HCT116 (cell line): ENCODE data around the gene EVL. TPM values are rescaled to one million over a fixed set of nuclear protein-coding genes. Genes with fewer than 3 reads are reported as not detected.

ENCODE experiments used
- ATAC-seq: fragments of 200-7000 bp; cut with Tn5 transposase; 2 replicates; pipeline ENCODE4 v1.9.1; 2020; ENCODE audit warnings: mild to moderate bottlenecking, moderate library complexity
- BruUV-seq: library from RNA; stranded (reverse); fragments of 400-500 nt; replicated peaks from 2 replicates; lab custom pipeline; 2021; lab: Mats Ljungman, UMichigan
- CTCF ChIA-PET: fragments of 300-600 bp; sonication (Branson Sonifier 250); formaldehyde crosslinking; loops from one replicate; lab custom pipeline; 2021; ENCODE audit warnings: antibody characterized with exemption; lab: Charles Lee
- POLR2A ChIA-PET: fragments of 300-600, 350-600 bp; sonication (Branson Sonifier 250); formaldehyde crosslinking; loops from one replicate; lab custom pipeline; 2021; ENCODE audit warnings: antibody characterized with exemption; lab: Charles Lee
- RAD21 ChIA-PET, 2 experiments: fragments of 300-600 bp; sonication (Branson Sonifier 250); formaldehyde crosslinking; loops; one replicate each; lab custom pipeline; 2023; ENCODE audit warnings: low total read pairs in 2 of 2; ENCODE audit not compliant: uncharacterized antibody in 2 of 2, unreplicated experiment in 2 of 2, low non-redundant PET in 1 of 2; lab: Charles Lee
- DNase-seq: peaks from one replicate; pipeline ENCODE4 v3.0.0-alpha.2; 2010; ENCODE audit warnings: low read depth, low spot score
- H2AFZ ChIP-seq: fragments of 200-600 bp; shearing (Covaris generic), sonication (generic); 2 replicates; pipeline ENCODE4 v1.6.1; 2017; ENCODE audit warnings: low read depth, mixed run types, mixed read lengths, antibody characterized with exemption, low read length; ENCODE audit not compliant: poor library complexity, severe bottlenecking
- H3K27ac ChIP-seq: 2 replicates; pipeline ENCODE4 v1.5.1; 2012; ENCODE audit warnings: low read depth, low read length
- H3K27me3 ChIP-seq: fragments of 200-600 bp; sonication (generic); 2 replicates; pipeline ENCODE4 v1.6.1; 2016; ENCODE audit warnings: mixed run types, low read length, mixed read lengths; ENCODE audit not compliant: insufficient read depth
- H3K36me3 ChIP-seq, 2 experiments: fragments of 200-500 bp in 1 of 2; fragments of 200-600 bp in 1 of 2; sonication (Bioruptor generic) in 1 of 2; sonication (generic) in 1 of 2; 2 replicates each; pipeline versions ENCODE4 v1.5.1 to v1.6.1; 2014 to 2016; ENCODE audit warnings: low read length in 2 of 2, inconsistent platforms in 1 of 2, mixed read lengths in 1 of 2, mixed run types in 1 of 2; ENCODE audit not compliant: insufficient read depth in 2 of 2, control insufficient read depth in 1 of 2
- H3K4me1 ChIP-seq, 2 experiments: fragments of 200-600 bp in 1 of 2; sonication (generic) in 1 of 2; 2 replicates each; pipeline versions ENCODE4 v1.5.1 to v1.6.1; 2012 to 2017; ENCODE audit warnings: low read length in 2 of 2, inconsistent platforms in 1 of 2, mild to moderate bottlenecking in 1 of 2, mixed read lengths in 1 of 2, mixed run types in 1 of 2, moderate library complexity in 1 of 2; ENCODE audit not compliant: insufficient read depth in 2 of 2, control insufficient read depth in 1 of 2
- H3K4me2 ChIP-seq: fragments of 200-600 bp; sonication (generic); 2 replicates; pipeline ENCODE4 v1.6.1; 2017; ENCODE audit warnings: mixed run types, low read length, mixed read lengths
- H3K4me3 ChIP-seq, 2 experiments: fragments of 200-600 bp in 1 of 2; sonication (generic) in 1 of 2; replicated peaks in 1 of 2; 2 replicates each; pipeline ENCODE4 v1.5.1; 2011 to 2016; ENCODE audit warnings: low read length in 2 of 2, control low read depth in 1 of 2, low read depth in 1 of 2, mild to moderate bottlenecking in 1 of 2, mixed read lengths in 1 of 2, mixed run types in 1 of 2
- H3K79me2 ChIP-seq: fragments of 200-600 bp; sonication (generic); 2 replicates; pipeline ENCODE4 v1.6.1; 2017; ENCODE audit warnings: mild to moderate bottlenecking, mixed run types, low read length, moderate library complexity, mixed read lengths; ENCODE audit not compliant: insufficient read depth
- H3K9ac ChIP-seq: fragments of 200-600 bp; sonication (generic); 2 replicates; pipeline ENCODE4 v1.6.1; 2016; ENCODE audit warnings: low read length, mixed read lengths
- H3K9me2 ChIP-seq: fragments of 200-600 bp; sonication (generic), shearing (Covaris generic); 2 replicates; pipeline ENCODE4 v1.6.1; 2017; ENCODE audit warnings: mixed run types, mild to moderate bottlenecking, moderate library complexity; ENCODE audit not compliant: insufficient read depth
- H3K9me3 ChIP-seq, 2 experiments: fragments of 200-500 bp in 1 of 2; fragments of 200-600 bp in 1 of 2; sonication (Bioruptor generic) in 1 of 2; sonication (generic) in 1 of 2; 2 replicates each; pipeline ENCODE4 v1.6.1; 2014 to 2017; ENCODE audit warnings: low read length in 2 of 2, mixed read lengths in 2 of 2, inconsistent platforms in 1 of 2, low read depth in 1 of 2, mild to moderate bottlenecking in 1 of 2, mixed run types in 1 of 2, moderate library complexity in 1 of 2; ENCODE audit not compliant: control insufficient read depth in 1 of 2, insufficient read depth in 1 of 2
- H4K20me1 ChIP-seq: fragments of 200-600 bp; sonication (generic), shearing (Covaris generic); 2 replicates; pipeline ENCODE4 v1.6.1; 2017; ENCODE audit warnings: mixed run types, mild to moderate bottlenecking, moderate library complexity; ENCODE audit not compliant: insufficient read depth
- CTCF ChIP-seq, 3 experiments: fragments of 200-600 bp in 1 of 3; sonication (generic) in 1 of 3; IDR thresholded peaks in 2 of 3; conservative IDR thresholded peaks in 1 of 3; 2 replicates each; pipeline ENCODE4 v1.5.1; 2012 to 2017; ENCODE audit warnings: low read depth in 2 of 3, low read length in 2 of 3, antibody characterized with exemption in 1 of 3, borderline replicate concordance in 1 of 3, control low read depth in 1 of 3, mild to moderate bottlenecking in 1 of 3, mixed read lengths in 1 of 3, mixed run types in 1 of 3, moderate library complexity in 1 of 3; ENCODE audit not compliant: insufficient read depth in 1 of 3
- ELF1 ChIP-seq: IDR thresholded peaks from 2 replicates; pipeline ENCODE4 v1.6.1; 2012; ENCODE audit warnings: low read depth, borderline replicate concordance
- TCF7L2 ChIP-seq: IDR thresholded peaks from 2 replicates; pipeline ENCODE4 v1.7.0; 2011; ENCODE audit warnings: borderline replicate concordance, inconsistent platforms; ENCODE audit not compliant: insufficient read depth, insufficient read length; ENCODE audit errors: extremely low read depth
- intact Hi-C: fragments of 100-400 bp; cut with micrococcal nuclease; formaldehyde crosslinking; loops from 2 replicates; pipeline ENCODE4 v1.10.0; 2022
- total RNA-seq: library from RNA; stranded (reverse); gene quantifications from one replicate; pipeline ENCODE4 v1.2.1, GENCODE V29; 2021; ENCODE audit not compliant: unreplicated experiment

EVL gene
- total RNA-seq, 1 experiment from 2014 or later, result 19.9 TPM

GRCh38 chr14:100140452-100141078 lies 75.3 kb downstream of the EVL start:
- Histone ChIP-seq H3K27me3 (no peaks in the 10 kb centered on the region), H3K4me1 (peaks cover 7 to 11% of the 10 kb centered on the region in 2 experiments; a peak in 3 of 4 replicates), H4K20me1 (no peaks in the 10 kb centered on the region), H3K27ac (no peak overlapping the region), H3K4me3 (no peak overlapping the region), H3K9me3 (no peaks in the 10 kb centered on the region), H3K9me2 (no peaks in the 10 kb centered on the region), H3K79me2 (no peaks in the 10 kb centered on the region), H3K9ac (no peak overlapping the region), H3K36me3 (no peaks in the 10 kb centered on the region), H2AFZ (no peak overlapping the region), H3K4me2 (peak overlapping the region; percentile 24)
- POLR2A ChIA-PET, result no interaction called here
- TF ChIP-seq CTCF (IDR thresholded peaks at IDR 0.05 in 2 of 3, conservative IDR thresholded peaks at IDR 0.05 in 1 of 3; ENCODE audit: borderline replicate concordance in 1 of 3, insufficient read depth in 1 of 3, low read depth in 2 of 3, low read length in 2 of 3) (peak; percentile 14 to 58 (median 43); a peak in 5 of 6 replicates), ELF1 (no peak)
- no TSS peak for BruUV-seq
- intact Hi-C loops, result no loop called here
- CTCF ChIA-PET, result interaction anchor here (1.1 kb wide), 2 partner anchors 14 to 52 kb away, joined by 3 to 4 read pairs; no protein-coding TSS in a partner anchor
- peak; percentile 89 for ATAC-seq
- RAD21 ChIA-PET, result no interaction called here
- DNase-seq, result no peak

- H2AFZ ChIP-seq, result no peak overlapping the region
- no peaks in the 10 kb centered on the region for H4K20me1 ChIP-seq
- ChIA-PET CTCF (interaction anchor here (1.1 kb wide), 2 partner anchors 14 to 52 kb away, joined by 3 to 4 read pairs; no protein-coding TSS in a partner anchor), RAD21 (no interaction called here), POLR2A (no interaction called here)
- no peaks in the 10 kb centered on the region for H3K36me3 ChIP-seq
- intact Hi-C loops, result no loop called here
- no peaks in the 10 kb centered on the region for H3K79me2 ChIP-seq
- H3K4me1 ChIP-seq, result peaks cover 7 to 11% of the 10 kb centered on the region in 2 experiments; a peak in 3 of 4 replicates
- ATAC-seq (no peak), DNase-seq (no peak)
- no peak overlapping the region for H3K27ac ChIP-seq
- no TSS peak for BruUV-seq
- TF ChIP-seq TCF7L2, result no peak
- H3K9me2 ChIP-seq, result no peaks in the 10 kb centered on the region
- H3K9ac ChIP-seq, result no peak overlapping the region
- no peaks in the 10 kb centered on the region for H3K27me3 ChIP-seq
- H3K9me3 ChIP-seq, result no peaks in the 10 kb centered on the region
- H3K4me2 ChIP-seq, result peak overlapping the region; percentile 24
- no peak overlapping the region for H3K4me3 ChIP-seq
These were observed 75.9 kb downstream of the EVL start for GRCh38 chr14:100141098-100141497.
